Measurements from ENCODE around the gene SPEM2. TPM values are rescaled to one million over a fixed set of nuclear protein-coding genes. Genes with fewer than 3 reads are reported as not detected.
"Not testable (repeated sequence)": the region's sequence is repeated elsewhere in the genome, so short reads cannot be mapped to it uniquely, and the experiment has no call there.

The SPEM2 gene
- total RNA-seq, 1 experiment from 2014 or later, result not detected

GRCh38 chr17:7460850-7461660 lies 35.6 kb downstream of the SPEM2 start:
- in situ Hi-C loops (cut with HindIII; ENCODE audit: low pct_unique_long_range_greater_than_20kb, low sequenced_read_pairs), result no loop called here
- DNase-seq (ENCODE audit: low read depth, low spot score), result no peak

DNA sequence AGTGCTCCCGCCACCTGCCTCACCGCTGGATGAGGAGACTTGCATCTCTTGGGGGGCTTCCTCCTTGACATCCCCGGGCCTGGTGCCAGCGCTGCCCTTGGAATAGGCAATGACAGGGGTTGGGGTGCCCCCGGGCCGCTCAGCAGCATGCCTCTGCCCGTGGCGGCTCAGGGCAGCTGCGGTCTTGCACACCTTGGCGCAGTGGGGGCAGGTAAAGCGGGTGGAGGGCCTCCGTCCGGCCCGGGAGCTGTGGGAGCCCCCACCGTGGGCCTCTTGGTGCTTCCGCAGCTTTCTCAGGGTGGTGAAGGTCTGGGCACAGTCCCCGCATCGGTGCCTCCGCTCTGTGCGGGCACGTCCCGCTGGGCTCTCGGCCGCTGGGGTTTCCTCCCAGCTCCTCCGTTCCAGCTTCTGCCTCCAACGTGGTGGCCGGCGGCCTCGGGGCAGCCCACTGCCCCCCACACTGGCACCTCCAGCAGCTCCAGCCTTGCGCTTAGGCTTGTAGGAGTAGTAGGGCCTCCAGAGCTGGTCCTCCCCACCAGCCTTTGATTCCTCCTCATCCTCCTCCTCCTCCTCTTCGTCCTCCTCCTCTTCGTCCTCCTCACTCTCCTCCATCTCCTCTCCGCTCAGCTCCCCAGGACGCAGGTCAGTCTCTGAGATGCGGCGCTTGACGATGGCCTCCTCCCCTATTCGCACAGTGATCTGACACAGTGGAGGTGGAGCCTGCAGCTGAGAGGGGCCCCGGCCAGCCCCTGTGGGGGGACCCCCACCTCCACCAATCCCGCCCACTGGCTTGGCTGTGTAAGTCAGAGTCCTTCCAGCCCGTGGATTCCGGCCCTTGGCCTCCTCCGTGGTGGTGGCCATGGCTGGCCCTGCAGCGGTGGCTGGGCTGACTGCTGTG lies 37.3 kb downstream of the SPEM2 start:
- in situ Hi-C loops (cut with HindIII; ENCODE audit: low pct_unique_long_range_greater_than_20kb, low sequenced_read_pairs), result no loop called here

GRCh38 chr17:7463372-7463846 lies 38.0 kb downstream of the SPEM2 start:
- DNase-seq (ENCODE audit: low read depth, low spot score), result no peak
- in situ Hi-C loops (cut with HindIII; ENCODE audit: low pct_unique_long_range_greater_than_20kb, low sequenced_read_pairs), result no loop called here

More for the DNA sequence above, 37.3 kb downstream of the SPEM2 start:
- no peak for DNase-seq (ENCODE audit: low read depth, low spot score)

GRCh38 chr17:7464081-7464480 lies 38.7 kb downstream of the SPEM2 start:
- in situ Hi-C loops (cut with HindIII; ENCODE audit: low pct_unique_long_range_greater_than_20kb, low sequenced_read_pairs), result no loop called here
- DNase-seq (ENCODE audit: low read depth, low spot score), result no peak

DNA sequence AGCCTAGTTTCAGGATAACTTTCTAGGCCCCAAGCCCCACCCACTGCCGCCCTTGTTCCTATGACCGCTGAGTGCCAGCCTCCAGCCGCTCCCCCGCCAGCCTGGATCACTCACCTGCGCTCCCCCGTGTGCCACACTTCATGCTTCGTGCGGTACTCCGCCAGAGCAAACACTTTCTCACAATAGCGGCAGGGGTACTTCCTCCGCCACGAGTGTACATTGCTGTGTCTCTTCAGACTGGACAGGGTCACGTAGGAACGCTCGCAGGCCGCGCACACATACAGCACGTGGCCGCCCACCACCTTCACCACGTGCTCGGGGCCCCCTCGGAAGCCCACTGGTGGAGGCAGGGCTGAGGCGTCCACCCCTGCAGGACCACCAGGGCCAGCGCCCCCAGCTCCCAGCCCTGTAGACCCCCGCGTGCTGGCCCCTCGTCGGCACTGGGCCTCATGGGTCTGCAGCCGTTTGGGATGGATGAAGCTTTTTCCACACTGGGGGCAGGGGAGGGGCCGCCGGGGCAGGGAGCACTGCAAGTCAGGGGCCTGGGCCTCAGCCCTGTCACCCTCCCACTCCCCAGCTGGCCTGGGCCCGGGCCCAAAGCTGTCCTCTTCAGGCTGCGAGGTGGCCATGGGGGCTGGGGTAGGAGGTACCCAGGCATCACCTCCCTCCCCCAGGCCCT lies 40.3 kb downstream of the SPEM2 start:
- DNase-seq (ENCODE audit: low read depth, low spot score), result no peak
- in situ Hi-C loops (cut with HindIII; ENCODE audit: low pct_unique_long_range_greater_than_20kb, low sequenced_read_pairs), result no loop called here

DNA sequence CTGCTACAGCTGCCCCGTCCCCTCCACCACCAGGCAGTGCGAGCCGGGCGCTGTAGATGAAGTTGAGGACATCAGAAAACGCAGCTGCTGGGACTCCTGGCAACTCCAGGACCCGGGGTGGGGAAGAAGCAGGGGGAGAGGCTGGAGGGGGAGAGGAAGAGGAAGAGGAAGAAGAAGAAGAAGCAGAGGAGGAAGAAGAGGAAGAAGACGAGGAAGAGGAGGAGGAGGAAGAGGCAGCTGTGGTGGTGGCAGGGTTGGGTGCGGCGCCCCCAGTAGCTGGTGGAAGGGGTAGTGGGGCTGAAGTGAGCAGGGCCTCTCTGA lies 40.9 kb downstream of the SPEM2 start:
- in situ Hi-C loops (cut with HindIII; ENCODE audit: low pct_unique_long_range_greater_than_20kb, low sequenced_read_pairs), result no loop called here
- DNase-seq (ENCODE audit: low read depth, low spot score), result no peak

DNA sequence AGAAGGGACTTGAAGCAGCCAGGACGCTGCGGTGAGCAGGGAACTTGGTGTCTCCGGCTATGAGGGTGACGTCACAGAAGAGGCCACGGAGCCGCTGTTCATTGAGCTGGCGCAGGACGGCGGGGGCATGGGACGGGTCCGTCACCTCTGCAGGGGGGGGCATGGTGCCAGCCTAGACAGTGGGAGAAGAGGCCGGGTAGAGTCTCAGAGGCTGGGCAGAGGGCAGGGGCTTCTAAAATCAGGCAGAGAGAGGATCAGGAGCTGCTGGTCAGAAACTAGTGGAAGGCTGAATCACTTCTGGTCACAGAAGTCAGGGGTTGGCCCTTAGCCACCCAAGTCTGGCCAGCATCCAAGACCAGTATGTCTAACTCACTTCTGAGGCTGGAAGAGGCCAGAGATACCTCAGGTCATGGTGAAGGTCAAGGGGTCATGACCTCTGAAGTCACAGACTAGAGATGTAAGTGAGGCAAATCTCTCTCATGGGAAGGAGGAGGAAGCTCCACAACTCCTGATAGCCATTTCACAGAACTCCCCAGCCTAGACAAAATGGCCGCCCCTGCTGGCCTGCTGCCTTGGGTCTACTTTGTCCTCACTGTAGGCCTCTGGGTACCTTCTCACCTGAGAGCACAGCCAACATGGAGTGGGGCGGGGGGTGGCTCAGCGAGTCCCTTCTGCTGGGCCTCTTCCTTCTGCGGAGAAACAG lies 41.4 kb downstream of the SPEM2 start:
- no peak for DNase-seq (ENCODE audit: low read depth, low spot score)
- in situ Hi-C loops (cut with HindIII; ENCODE audit: low pct_unique_long_range_greater_than_20kb, low sequenced_read_pairs), result no loop called here

- in situ Hi-C loops (cut with HindIII; ENCODE audit: low pct_unique_long_range_greater_than_20kb, low sequenced_read_pairs), result no loop called here
- no peak for DNase-seq (ENCODE audit: low read depth, low spot score)
Observed at GRCh38 chr17:7467498-7467897, 42.1 kb downstream of the SPEM2 start.

DNA sequence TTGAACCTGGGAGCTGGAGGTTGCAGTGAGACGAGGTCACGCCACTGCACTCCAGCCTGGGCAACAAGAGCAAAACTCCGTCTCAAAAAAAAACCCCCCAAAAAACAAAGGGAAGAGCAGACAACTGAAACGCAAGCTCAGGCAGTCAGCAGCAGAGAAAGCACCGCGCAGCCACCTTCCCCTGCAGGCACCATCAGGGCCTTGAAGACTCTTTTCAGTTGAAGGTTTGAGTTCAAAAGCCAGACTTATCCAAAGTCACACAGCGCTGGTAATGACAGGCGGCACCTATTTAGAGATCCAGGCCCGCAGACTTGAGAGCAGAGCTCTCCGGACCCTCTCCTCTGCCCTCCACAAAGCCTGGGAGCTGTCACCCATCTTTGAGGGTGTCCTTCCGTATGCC lies 42.9 kb downstream of the SPEM2 start:
- in situ Hi-C loops (cut with HindIII; ENCODE audit: low pct_unique_long_range_greater_than_20kb, low sequenced_read_pairs), result no loop called here
- no peak for DNase-seq (ENCODE audit: low read depth, low spot score)

DNA sequence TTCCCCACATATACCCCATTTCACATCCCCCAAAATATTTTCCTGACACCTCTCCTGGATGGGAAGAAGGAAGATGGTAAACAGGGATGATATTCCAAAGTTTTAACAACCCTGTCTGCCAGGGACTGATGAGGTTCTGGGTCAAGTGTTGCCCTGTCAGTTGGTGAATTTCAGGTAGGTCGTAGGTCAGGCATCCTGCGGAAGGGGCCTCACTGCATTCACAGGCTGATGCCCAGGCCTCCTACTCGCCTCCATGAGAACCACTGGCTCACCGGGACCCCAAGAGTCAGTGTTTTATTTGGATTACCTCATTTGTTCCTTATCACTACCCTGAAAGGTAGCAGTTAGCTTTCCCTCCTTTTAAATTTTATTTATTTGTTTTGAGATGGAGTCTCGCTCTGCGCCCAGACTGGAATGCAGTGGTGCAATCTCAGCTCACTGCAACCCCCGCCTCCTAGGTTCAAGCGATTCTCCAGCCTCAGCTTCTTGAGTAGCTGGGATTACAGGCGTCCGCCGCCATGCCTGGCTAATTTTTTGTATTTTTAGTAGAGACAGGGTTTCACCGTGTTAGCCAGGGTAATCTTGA lies 43.5 kb downstream of the SPEM2 start:
- DNase-seq (ENCODE audit: low read depth, low spot score), result no peak
- in situ Hi-C loops (cut with HindIII; ENCODE audit: low pct_unique_long_range_greater_than_20kb, low sequenced_read_pairs), result no loop called here

- DNase-seq (ENCODE audit: low read depth, low spot score); in situ Hi-C loops (cut with HindIII; ENCODE audit: low pct_unique_long_range_greater_than_20kb, low sequenced_read_pairs): not testable (repeated sequence)
Observed at GRCh38 chr17:7469843-7470242, 44.4 kb downstream of the SPEM2 start.

DNA sequence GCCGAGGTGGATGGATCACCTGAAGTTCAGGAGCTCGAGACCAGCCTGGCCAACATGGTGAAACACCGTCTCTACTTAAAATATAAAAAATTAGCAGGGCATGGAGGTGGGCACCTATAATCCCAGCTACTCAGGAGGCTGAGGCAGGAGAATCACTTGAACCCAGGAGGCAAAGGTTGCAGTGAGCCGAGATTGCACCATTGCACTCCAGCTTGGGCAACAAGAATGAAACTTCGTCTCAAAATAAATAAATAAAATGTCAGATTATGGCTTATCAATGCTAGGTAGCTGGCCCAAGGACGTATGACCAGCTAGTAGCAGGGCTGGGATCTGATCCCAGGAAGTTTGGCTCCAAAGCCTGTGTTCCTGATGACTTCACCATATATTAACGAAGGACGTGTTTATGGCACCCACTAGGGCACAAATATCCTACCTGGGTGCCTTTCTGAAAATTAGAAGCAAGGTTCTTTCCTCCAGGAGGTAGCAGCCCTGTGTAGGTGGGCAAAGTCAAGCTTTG lies 45.1 kb downstream of the SPEM2 start:
- in situ Hi-C loops (cut with HindIII; ENCODE audit: low pct_unique_long_range_greater_than_20kb, low sequenced_read_pairs); DNase-seq (ENCODE audit: low read depth, low spot score): not testable (repeated sequence)

- in situ Hi-C loops (cut with HindIII; ENCODE audit: low pct_unique_long_range_greater_than_20kb, low sequenced_read_pairs), result no loop called here
Observed at GRCh38 chr17:7471729-7472128, 46.3 kb downstream of the SPEM2 start.

GRCh38 chr17:7474767-7475166 lies 49.4 kb downstream of the SPEM2 start:
- in situ Hi-C loops (cut with HindIII; ENCODE audit: low pct_unique_long_range_greater_than_20kb, low sequenced_read_pairs); DNase-seq (ENCODE audit: low read depth, low spot score): not testable (repeated sequence)

More at GRCh38 chr17:7471729-7472128, 46.3 kb downstream of the SPEM2 start:
- no peak for DNase-seq (ENCODE audit: low read depth, low spot score)

GRCh38 chr17:7475764-7476422 lies 50.5 kb downstream of the SPEM2 start:
- DNase-seq (ENCODE audit: low read depth, low spot score), result no peak
- in situ Hi-C loops (cut with HindIII; ENCODE audit: low pct_unique_long_range_greater_than_20kb, low sequenced_read_pairs), result no loop called here

GRCh38 chr17:7476494-7476893 lies 51.1 kb downstream of the SPEM2 start:
- in situ Hi-C loops (cut with HindIII; ENCODE audit: low pct_unique_long_range_greater_than_20kb, low sequenced_read_pairs), result no loop called here
- no peak for DNase-seq (ENCODE audit: low read depth, low spot score)

Data from SK-MEL-5 (cell line).